DMS79 treated with DMSO at 0.1 percent for 48 hours (cell line): Measurements from ENCODE around the gene NPLOC4.
"Not testable (repeated sequence)": the region's sequence is repeated elsewhere in the genome, so short reads cannot be mapped to it uniquely, and the experiment has no call there.

Experiments used
- DNase-seq: peaks from one replicate; lab custom pipeline; 2025; lab: John Stamatoyannopoulos, UW

NPLOC4 gene

GRCh38 chr17:81584771-81585170 lies 52.1 kb downstream of the NPLOC4 start:
- not testable (repeated sequence) for DNase-seq

DNA sequence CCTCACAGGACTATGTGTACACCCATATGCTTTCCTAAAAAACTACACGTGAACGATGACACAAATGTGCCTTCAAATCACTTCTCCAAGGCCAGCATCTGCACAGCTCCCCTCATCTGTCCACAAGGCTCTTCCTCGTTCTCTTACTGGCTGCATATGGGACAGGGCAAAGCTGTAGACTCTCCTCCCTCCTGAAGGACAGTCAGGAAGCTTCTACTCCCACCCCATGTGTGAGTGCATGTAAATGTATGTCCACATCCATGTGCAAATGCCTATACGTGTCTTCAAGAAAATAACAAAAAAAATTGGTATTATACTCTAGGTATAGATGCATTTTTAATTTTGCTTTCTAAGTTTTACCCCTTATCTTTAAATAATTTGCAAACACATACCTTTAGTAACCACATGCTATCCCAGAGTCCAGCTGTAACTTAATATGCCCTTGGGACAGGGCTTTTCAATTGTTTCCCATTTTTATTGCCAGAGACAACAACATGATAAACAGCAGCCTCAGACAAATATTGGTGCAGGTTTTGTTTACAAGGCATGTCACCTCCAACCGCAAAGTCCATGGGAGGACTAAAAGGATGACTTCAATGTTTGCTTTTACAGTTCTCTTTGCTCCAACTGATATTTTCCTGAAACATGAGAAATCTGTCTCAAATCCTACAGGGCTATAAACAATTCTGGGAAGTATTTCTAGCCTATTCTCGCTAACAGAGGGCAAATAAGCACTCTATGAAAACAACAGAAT lies 53.1 kb downstream of the NPLOC4 start:
- no peak for DNase-seq

- no peak for DNase-seq
These were observed 54.2 kb downstream of the NPLOC4 start for GRCh38 chr17:81582749-81583148.

DNA sequence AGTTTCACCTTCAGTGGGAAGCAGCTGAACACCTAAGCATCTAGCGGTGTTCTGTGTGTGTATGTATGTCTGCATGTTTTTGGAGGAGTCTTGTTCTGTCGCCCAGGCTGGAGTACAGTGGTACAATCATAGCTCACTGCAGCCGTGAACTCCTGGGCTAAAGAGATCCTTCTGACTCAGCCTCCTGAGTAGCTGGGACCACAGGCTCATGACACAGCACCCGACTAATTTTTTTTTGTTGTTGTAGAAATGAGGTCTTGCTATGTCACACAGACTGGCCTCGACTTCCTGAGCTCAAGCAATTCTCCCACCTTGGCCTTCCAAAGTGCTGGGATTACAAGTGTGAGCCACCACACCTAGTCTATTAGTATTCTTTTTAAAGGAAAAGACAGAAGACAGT lies 54.6 kb downstream of the NPLOC4 start:
- DNase-seq, result no peak

GRCh38 chr17:81581758-81582157 lies 55.2 kb downstream of the NPLOC4 start:
- no peak for DNase-seq

DNA sequence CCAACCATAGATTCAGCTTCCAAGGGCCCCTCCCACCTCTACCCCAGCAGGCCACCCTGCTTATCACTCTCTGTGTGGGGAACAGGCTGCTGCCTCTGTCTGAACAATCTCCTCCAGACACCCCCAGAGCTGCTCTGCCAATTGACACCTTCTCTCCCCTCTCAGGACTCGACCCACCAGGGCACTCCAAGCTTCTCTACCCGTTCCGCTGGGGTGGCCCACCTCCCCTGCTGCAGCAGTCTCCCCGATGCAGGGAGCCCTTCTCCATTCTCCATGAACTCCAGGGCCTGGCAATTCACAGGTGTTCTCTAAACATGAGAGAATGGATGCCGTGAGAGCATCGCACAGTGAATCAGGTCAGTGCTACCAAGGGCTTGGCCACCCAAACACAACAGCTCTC lies 56.4 kb downstream of the NPLOC4 start:
- no peak for DNase-seq

- DNase-seq, result no peak
These were observed 57.0 kb downstream of the NPLOC4 start for GRCh38 chr17:81579821-81580321.

DNA sequence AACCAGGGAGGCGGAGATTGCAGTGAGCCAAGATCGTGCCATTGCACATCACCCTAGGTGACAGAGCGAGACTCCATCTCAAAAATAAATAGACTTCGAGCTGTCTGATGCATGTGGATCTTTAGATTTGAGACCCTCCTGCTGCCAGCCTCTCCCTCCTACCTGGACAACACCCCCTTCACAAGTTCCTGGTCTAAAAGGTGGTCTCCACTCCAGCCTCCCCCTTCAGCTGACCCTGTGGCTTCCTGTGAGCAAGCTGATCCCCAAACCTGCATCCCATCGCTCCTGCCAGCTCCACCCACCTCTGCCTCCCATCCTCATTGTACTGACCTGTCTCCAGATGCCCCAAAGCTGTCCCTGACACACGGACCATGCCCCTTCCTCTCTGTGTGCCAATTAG lies 57.6 kb downstream of the NPLOC4 start:
- no peak for DNase-seq

GRCh38 chr17:81578561-81579225 lies 58.2 kb downstream of the NPLOC4 start:
- no peak for DNase-seq

GRCh38 chr17:81578038-81578441 lies 58.9 kb downstream of the NPLOC4 start:
- no peak for DNase-seq

GRCh38 chr17:81577278-81578000 lies 59.5 kb downstream of the NPLOC4 start:
- no peak for DNase-seq

DNA sequence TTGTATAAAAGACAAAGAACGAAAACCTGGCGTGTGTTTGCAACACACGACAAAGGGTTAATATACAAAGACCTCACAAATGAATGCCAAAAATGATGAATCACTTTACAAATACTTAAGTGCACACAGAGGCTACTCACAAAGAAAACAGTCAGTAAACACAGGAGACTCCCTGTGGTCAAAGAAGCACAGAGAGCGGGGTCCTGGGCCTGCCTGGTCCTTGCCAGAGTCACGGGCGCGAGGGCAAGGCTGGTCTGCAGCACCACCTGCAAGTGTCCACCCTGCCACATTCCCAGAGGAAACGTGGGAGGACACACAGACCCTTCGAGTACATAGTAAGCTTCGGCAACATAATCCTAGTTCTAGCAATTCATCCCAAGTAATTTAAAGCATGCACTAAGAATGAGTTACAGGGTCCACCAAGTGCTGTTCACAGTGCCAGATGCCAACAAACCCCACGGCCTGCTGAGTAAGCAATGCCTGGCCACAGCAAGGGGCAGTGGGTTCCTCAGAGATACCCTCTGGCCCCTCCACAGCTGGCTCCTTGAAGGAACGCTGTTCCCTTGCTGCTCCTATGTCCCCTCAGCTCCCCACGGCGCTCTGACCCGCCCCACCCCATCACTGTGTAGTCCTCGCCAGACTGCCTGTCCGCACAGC lies 60.2 kb downstream of the NPLOC4 start:
- DNase-seq, result peak; percentile 26

GRCh38 chr17:81575836-81576235 lies 61.1 kb downstream of the NPLOC4 start:
- DNase-seq, result no peak

DNA sequence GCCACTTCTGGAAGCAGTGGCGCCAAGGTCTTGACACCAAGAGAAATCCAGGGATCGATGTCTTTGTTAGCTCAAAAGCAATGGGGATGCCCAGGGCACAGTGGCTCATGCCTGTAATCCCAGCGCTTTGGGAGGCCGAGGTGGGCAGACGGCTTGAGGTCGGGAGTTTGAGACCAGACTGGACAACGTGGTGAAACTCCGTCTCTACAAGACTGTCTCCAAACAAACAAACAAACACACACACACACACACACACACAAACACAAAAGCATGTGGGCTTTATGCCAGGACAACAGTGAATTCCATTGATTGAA lies 62.3 kb downstream of the NPLOC4 start:
- no peak for DNase-seq

DNA sequence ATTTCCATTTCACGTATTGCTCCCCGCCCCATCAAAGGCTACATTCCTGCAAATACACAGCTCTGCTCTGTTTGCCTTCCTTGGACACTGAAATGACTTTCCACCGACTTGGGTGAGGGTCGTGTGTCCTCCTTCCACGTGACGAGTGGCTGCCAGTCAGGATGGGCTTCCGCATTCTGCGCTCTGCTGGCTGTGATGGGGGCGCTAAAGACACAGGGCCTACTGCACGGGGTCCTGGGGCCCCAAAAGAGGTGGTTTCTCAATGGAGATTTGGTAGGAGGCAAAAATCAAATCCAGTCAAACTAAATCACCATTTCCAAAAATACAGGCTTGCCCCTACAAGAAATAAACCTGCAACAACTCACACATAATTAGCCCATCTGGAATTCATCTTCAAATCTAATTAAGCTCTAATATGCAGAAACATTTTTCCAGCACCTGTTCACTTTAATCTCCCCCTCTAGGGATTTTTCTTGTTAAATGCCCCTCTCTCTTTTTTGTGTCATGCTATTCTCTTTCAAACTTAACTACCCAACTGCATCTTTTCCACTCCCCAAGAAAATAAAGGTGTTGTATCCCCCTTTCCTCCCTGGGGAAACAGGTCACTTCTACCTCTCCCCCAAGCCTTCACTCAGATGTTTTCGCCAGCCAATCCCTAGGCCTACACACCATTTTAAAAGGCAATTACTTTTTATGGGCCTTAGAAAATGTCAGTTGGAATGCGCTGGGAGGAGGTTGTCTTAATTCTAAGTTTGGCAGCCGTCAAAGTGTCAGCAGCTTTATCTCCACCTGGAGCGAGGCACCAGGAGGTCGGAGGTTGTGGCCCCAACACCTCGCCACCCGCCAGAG lies 62.9 kb downstream of the NPLOC4 start:
- DNase-seq, result no peak

DNA sequence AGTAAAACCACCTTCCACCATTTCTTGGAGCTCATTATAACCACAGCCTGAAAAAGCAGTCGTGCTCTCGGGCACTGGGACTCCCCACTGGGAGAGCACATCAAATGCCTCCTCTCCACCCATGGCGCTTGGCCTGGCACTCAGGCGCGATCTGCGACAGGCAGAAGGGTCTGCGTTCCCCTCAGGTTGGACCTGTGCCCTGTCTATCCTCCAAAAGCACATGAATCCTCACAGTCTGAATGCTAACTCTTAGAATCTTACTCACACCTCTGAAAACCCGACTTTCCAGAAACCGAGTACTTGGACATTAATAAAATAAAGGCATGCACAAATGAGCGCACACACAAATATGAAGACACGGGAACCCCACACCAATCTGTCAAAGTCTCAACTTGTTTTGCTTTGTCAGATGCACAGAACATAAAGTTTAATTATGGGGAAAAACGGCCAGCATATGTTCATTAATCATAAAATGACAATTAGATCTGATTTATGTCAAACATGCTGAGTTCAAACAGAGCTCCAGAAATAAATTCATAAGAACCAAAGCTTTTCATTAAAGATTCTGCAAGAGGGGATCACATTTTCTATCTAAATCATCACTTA lies 64.2 kb downstream of the NPLOC4 start:
- DNase-seq, result peak; percentile 15

DNA sequence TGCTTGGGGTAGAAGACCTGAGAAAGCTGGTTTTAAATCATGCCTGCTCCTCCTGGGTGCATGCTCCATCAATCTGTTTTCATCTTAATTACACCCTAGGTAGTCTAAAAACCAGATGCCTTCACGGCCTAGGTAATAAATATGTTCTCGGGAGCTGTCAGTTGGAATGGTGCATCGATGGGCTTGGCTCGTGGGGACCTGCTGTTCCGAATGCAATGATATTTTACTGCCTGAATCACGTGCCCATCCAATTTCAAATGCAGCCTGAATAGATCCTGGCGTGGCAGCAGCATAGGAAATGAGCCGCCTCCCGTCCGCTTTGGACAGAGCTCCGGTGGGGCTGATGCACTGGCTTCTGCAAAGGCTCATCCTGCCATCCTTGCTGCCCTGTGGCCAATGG lies 65.9 kb downstream of the NPLOC4 start:
- DNase-seq, result no peak

GRCh38 chr17:81569986-81570514 lies 66.9 kb downstream of the NPLOC4 start:
- DNase-seq, result no peak

DNA sequence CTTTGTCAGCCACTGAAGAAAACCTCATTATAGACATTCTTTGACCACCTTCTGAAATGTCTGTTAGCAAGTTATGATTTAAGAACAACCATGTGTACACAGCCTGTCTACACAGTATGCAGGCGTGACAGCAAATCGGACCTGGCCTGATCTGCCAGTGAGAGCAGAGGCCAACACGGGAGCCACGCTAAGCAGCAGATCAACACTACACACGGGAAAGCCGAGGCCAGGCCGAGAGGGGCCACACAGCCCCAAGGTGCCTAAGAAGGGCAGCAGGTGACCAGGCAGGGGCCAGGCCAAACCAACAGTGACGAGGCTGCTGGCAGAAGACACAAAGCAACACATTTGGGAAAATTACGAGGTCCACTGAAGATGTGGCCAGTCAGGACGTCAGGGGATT lies 68.5 kb downstream of the NPLOC4 start:
- DNase-seq, result no peak

- DNase-seq, result peak; percentile 6
These were observed 69.7 kb downstream of the NPLOC4 start for GRCh38 chr17:81567191-81567590.
